HL-60/S4 (cell line): ENCODE data around the gene DHFR.
"Not testable (repeated sequence)": the region's sequence is repeated elsewhere in the genome, so short reads cannot be mapped to it uniquely, and the experiment has no call there.

Experiments used
- in situ Hi-C: fragments of 300-500 bp; cut with MboI; formaldehyde crosslinking; loops from 2 replicates; pipeline ENCODE4 v1.14.3; 2022; ENCODE audit warnings: low sequenced_read_pairs

DHFR gene

GRCh38 chr5:80600943-80601693, 53.7 kb downstream of the DHFR start:
- in situ Hi-C loops = no loop called here

GRCh38 chr5:80597500-80597899, 57.3 kb downstream of the DHFR start:
- in situ Hi-C loops = no loop called here

GRCh38 chr5:80594810-80595209, 60.0 kb downstream of the DHFR start:
- in situ Hi-C loops = no loop called here

- in situ Hi-C loops = no loop called here
Measured at GRCh38 chr5:80592761-80593160, 62.0 kb downstream of the DHFR start.

GRCh38 chr5:80592105-80592504, 62.7 kb downstream of the DHFR start:
- in situ Hi-C loops = no loop called here

GRCh38 chr5:80591352-80591751, 63.4 kb downstream of the DHFR start:
- in situ Hi-C loops = no loop called here

- in situ Hi-C loops = no loop called here
Measured at GRCh38 chr5:80590766-80591165, 64.0 kb downstream of the DHFR start.

- in situ Hi-C loops = no loop called here
Measured at GRCh38 chr5:80588858-80589540, 65.8 kb downstream of the DHFR start.

- in situ Hi-C loops = no loop called here
Measured at GRCh38 chr5:80584770-80585169, 70.0 kb downstream of the DHFR start.

GRCh38 chr5:80580291-80580690, 74.5 kb downstream of the DHFR start:
- in situ Hi-C loops = not testable (repeated sequence)

- in situ Hi-C loops = no loop called here
Measured at GRCh38 chr5:80579050-80579449, 75.7 kb downstream of the DHFR start.

- in situ Hi-C loops = no loop called here
Measured at GRCh38 chr5:80577707-80578106, 77.1 kb downstream of the DHFR start.

GRCh38 chr5:80576383-80576782, 78.4 kb downstream of the DHFR start:
- in situ Hi-C loops = no loop called here
